AG08395 (cell line): ENCODE data around the gene TMEM176A.
"Not testable (repeated sequence)": the region's sequence is repeated elsewhere in the genome, so short reads cannot be mapped to it uniquely, and the experiment has no call there.

ENCODE experiments used
- DNase-seq: peaks from one replicate; pipeline ENCODE4 v3.0.0; 2012; ENCODE audit warnings: mixed read lengths, low spot score

Gene TMEM176A

DNA sequence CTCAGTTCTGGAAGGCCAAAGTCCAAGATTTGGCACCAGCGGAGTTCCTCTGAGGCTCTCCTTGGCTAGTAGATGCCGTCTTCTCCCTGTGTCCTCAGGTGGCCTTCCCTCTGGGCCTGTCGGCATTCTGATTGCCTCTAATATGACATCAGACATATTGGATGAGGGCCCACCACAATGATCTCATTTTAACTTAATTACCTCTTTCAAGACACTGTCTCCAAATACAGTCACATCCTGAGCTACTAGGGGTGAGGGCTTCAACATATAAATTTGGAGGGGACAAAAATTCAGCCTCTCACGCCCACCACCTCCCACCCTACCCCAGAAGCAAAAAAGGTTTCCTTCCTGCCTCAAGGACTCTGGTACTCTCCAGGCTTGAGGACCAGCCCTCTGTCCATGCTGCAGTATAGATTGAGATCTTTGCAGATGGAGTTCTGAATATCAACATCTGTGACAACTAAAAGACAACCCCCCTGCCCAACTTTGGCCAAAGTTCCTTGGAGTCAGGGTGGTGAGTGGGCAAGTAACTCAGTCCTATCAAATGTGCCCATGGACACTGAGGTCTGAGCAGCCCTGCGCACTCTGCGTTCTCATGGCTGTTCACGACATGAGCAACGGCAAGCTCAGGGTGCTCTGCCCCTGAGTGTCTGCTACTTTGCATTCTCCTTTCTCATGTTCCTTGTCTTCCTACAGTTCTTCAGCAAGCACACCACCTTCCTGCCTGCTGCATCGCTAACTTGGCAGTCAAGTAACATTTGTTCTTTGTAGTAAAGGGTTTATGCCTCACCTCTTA, 11.9 kb upstream of the TMEM176A start:
- DNase-seq, result peak; percentile 31

GRCh38 chr7:150790416-150791075, 10.0 kb upstream of the TMEM176A start:
- no peak for DNase-seq

GRCh38 chr7:150791304-150791703, 9.3 kb upstream of the TMEM176A start:
- no peak for DNase-seq

- no peak for DNase-seq
These were observed 8.7 kb upstream of the TMEM176A start for GRCh38 chr7:150791746-150792452.

DNA sequence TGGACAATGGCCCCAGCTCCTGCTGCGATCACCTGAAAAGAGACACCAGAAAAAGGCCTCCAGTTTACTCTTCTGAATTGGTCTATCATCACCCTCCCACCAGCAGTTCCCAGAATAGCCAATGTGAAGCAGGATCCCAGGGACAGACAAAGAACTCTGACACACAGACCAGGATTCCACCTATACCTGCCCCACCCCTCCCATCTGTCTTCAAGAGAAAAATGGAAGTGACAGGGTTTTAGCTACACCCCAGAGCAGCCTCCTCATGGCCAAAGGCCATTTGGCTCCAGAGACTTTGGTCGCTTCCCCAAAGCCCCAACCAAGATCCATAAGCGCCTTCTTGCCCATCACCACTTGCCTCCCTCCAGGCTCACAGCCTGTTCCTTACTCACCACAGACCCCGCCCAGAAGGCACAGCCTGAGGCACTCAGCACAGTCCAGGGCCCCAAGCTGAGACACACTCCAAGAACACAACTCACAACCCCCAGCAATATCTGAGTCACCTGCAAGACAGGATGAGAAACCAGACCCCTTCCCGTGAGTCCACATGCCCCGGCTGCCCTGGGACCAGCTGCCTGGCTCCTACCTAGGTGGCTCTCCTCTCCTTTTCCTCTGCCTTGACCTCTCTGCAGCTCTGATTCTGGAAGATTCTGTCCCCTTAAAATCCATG, 6.9 kb upstream of the TMEM176A start:
- no peak for DNase-seq

DNA sequence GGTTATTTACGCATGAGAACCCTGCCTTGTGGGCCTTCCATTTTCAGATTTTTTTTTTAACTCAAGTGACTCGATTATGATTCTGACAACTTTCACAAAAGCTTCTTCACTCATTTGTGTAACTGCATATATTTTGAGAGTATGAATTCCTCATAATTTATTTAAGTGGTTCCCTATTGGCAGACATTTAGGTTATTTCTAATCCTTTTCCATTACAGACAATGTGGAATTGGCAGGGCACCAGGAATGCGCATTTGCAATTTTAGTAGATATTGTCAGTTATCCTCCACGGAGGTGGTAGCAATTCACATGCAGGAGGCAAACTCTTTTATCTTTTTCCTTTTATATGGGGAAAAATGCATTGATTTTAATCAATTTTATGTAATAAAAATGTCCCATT, 2.9 kb upstream of the TMEM176A start:
- DNase-seq, result no peak

DNA sequence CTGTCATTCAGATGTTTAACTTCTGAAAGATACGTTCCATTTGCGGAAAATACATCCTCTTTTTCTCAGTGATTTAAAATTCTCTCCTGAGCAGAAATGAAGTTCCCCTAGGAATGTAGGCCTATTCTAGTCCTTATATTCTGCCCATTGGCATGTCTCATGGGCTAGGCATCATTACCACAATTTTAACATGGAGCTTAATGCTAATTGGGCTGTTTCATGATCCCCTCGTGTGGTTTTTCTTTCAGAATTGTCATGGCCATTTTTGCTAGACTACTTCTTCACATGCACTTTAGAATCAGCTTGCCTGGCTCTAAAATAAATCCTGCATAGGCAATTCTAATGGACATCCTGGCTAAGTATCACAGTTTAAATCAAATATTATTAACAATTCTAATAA, 1.4 kb upstream of the TMEM176A start:
- no peak for DNase-seq

GRCh38 chr7:150799741-150800580, 608 bp upstream of the TMEM176A start, which contains the start of gene TMEM176B:
Gene TMEM176B, minus strand, starts transcription at chr7:150800364. Its CDS starts 3,795 bp downstream, at chr7:150796569.
- no peak for DNase-seq

DNA sequence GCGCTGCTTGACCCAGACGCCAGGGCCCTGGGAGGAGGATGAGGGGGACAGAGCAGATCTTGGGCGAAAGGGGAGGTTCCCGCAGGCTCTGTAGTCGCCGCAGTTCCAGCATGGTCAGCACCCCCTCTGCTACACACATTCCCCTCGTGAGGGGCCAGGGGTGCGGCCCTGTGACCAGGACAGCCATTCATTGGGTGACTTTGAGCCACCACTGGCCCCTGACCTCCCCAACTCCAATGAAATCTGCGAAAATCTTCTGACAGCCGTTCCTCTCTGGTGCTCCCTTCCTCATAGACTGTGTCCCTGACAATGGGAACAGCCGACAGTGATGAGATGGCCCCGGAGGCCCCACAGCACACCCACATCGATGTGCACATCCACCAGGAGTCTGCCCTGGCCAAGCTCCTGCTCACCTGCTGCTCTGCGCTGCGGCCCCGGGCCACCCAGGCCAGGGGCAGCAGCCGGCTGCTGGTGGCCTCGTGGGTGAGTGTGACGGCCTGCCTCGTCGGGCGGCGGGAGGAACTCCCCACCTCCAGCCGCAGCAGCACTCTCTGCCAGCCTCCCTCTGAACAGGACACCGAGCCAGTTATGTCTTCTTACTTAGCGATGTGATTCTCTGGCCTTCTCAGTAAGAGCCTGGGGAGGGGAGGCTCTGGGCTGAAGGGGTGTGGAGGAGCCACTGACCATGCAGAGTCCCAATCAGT, 825 bp downstream of the TMEM176A start:
- DNase-seq, result no peak

DNA sequence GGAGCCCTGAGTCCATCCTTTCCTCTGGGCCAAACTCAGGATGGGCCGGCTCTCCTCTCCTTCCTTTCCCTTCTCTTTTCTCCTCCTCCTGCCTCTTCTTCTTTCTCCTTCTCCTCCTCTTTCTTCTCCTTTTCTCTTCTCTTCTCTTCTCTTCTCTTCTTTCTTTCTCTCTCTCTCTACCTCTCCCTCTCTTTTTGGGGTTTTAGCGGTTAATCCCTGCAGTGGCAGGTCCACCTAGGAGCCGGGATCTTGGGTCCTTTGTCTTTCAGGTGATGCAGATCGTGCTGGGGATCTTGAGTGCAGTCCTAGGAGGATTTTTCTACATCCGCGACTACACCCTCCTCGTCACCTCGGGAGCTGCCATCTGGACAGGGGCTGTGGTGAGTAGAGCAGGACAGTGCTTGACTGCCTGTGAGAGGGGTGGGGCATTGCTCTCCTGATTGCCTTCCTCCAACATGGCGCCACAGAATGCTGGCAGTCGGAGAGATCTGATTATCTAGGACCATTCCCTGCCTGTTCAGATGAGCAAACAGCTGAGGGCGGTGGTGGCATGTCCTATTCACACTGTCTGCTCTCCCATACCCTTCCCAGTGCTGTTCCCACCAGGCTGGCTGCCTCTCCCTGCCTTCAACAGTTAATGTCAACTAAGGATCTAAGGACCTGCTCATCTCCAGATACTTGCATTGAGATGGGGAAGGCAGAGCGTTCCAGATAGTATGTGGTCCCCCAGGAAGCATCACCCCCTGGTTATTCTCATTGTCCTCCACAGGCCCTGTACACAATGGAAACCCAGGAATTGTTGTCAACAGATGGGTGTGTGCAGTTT, 1.6 kb downstream of the TMEM176A start:
- no peak for DNase-seq

GRCh38 chr7:150803161-150803860, 2.7 kb downstream of the TMEM176A start:
- no peak for DNase-seq

DNA sequence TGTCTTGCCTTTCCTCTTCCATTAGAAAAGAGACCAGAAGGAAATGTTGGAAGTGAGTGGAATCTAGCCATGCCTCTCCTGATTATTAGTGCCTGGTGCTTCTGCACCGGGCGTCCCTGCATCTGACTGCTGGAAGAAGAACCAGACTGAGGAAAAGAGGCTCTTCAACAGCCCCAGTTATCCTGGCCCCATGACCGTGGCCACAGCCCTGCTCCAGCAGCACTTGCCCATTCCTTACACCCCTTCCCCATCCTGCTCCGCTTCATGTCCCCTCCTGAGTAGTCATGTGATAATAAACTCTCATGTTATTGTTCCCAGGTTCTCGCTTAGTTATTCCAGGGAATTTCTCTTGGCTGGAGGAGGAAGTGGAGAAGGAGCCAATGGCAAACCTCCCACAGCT, 4.2 kb downstream of the TMEM176A start:
- no peak for DNase-seq

GRCh38 chr7:150805864-150806263, 5.3 kb downstream of the TMEM176A start:
- DNase-seq, result no peak

DNA sequence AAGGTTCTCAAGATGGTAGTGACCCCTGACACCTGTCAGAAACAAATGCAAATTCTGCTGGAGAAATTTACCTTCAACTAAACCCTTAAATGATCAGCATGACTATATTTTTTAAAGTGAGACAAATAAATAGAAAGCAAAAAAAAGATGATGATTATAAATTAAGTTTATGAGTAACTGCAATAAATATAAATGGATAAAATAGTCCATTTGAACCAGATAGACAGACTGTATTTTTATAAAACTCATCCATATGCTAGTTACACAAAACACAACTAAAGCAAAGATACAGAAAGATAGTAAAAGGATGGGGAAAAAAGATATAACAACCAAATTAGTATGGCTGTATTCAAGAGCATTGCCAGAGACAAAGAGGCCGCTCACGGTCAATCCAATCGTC, 5.9 kb downstream of the TMEM176A start:
- no peak for DNase-seq

GRCh38 chr7:150806863-150807262, 6.3 kb downstream of the TMEM176A start:
- DNase-seq, result no peak

DNA sequence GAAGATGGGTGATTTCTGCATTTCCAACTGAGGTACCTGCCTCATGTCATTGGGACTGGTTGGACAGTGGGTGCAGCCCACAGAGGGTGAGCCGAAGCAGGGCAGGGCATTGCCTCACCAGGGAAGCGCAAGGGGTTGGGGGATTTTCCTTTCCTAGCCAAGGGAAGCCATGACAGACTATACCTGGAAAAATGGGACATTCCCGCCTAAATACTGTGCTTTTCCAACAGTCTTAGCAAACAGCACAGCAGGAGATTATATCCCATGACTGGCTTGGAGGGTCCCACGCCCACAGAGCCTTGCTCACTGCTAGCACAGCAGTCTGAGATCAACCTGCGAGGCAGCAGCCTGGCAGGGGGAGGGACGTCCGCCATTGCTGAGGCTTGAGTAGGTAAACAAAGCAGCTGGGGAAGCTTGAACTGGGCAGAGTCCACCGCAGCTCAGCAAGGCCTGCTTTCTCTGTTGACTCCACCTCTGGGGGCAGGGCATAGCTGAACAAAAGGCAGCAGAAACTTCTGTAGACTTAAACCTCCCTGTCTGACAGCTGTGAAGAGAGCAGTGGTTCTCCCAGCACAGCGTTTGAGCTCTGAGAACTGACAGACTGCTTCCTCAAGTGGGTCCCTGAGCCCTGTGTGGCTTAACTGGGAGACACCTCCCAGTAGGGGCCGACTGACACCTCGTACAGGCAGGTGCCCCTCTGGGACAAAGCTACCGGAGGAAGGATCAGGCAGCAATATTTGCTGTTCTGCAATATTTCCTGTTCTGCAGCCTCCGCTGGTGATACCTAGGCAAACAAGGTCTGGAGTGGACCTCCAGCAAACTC, 7.3 kb downstream of the TMEM176A start:
- DNase-seq, result not testable (repeated sequence)

DNA sequence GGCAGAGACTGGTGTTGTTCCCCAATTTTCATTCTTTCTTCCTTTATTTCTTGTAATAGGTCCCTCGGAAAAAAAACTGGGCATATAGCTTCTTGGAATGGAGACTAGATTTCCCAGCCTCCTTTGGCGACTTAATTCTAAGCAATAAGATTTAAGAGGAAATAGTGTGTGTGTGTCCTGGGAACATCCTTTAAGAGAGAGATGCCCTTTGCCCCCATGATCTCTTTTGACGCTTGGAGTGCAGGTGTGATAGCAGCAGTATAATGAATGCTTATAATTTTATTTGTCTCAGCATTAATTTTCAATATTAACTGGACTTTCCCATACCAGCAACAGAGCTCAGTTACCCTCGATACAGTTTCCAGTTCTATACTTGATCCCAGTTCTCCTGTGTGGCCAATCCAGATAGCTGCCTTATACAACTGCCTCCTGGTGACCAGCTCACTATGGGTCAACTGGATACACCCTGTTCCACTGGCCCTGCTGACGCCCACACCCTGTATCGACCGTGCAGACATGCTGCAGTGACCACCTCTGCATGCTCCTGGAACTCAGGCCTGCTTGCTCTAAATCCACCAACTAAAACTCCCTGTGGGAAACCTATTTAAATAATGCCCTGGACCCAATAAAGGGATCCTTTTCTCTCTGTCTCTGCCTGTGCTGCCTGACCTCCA, 13.9 kb downstream of the TMEM176A start:
- DNase-seq, result no peak

GRCh38 chr7:150818971-150819370, 18.4 kb downstream of the TMEM176A start:
- no peak for DNase-seq
